Activated CD4-positive, alpha-beta memory T cell treated with anti-CD3 and anti-CD28 coated beads, Interleukin-2, amount 10 ng/mL, durations not matched to agents 7 days and 5 days (primary cell): ENCODE measurements around the gene TBL1X. TPM values are rescaled to one million over a fixed set of nuclear protein-coding genes. Genes with fewer than 3 reads are reported as not detected.
A peak's percentile ranks its signal among the peaks of the same experiment; 100 is the strongest.

Source experiments
- CTCF ChIA-PET: fragments of 350-600 bp; sonication (Branson Sonifier 250); formaldehyde crosslinking; loops from one replicate; lab custom pipeline; 2021; ENCODE audit warnings: antibody characterized with exemption, inconsistent platforms; lab: Charles Lee
- POLR2A ChIA-PET: fragments of 350-600 bp; sonication (Branson Sonifier 250); formaldehyde crosslinking; loops from one replicate; lab custom pipeline; 2021; ENCODE audit warnings: antibody characterized with exemption; lab: Charles Lee
- DNase-seq: peaks from one replicate; pipeline ENCODE4 v3.0.0-alpha.2; 2020
- H3K27ac Mint-ChIP-seq: one replicate; pipeline ENCODE4 v1.8.0; 2021; ENCODE audit warnings: mild to moderate bottlenecking, mixed read lengths
- H3K27me3 Mint-ChIP-seq: one replicate; pipeline ENCODE4 v1.8.0; 2021; ENCODE audit warnings: mixed read lengths
- H3K36me3 Mint-ChIP-seq: one replicate; pipeline ENCODE4 v1.8.0; 2021; ENCODE audit warnings: low read depth, mixed read lengths
- H3K4me1 Mint-ChIP-seq: one replicate; pipeline ENCODE4 v1.8.0; 2021; ENCODE audit warnings: mixed read lengths
- H3K4me3 Mint-ChIP-seq: one replicate; pipeline ENCODE4 v1.8.0; 2021; ENCODE audit warnings: mild to moderate bottlenecking, mixed read lengths
- H3K9me3 Mint-ChIP-seq: one replicate; pipeline ENCODE4 v1.8.0; 2021; ENCODE audit warnings: mixed read lengths
- total RNA-seq, 2 experiments: library from RNA; stranded (reverse); gene quantifications; one replicate each; pipeline ENCODE4 v1.2.3, GENCODE V29; 2021

The TBL1X gene
- total RNA-seq, 2 experiments from 2014 or later, result 39.5 to 44.0 TPM

GRCh38 chrX:9562851-9563250, 98.0 kb downstream of the TBL1X start:
- peaks cover 12% of the 10 kb centered on the region for H3K36me3 Mint-ChIP-seq
- no peak overlapping the region for H3K27ac Mint-ChIP-seq
- no peaks in the 10 kb centered on the region for H3K9me3 Mint-ChIP-seq
- CTCF ChIA-PET, result no interaction called here
- POLR2A ChIA-PET, result no interaction called here
- DNase-seq, result no peak
- H3K27me3 Mint-ChIP-seq, result no peaks in the 10 kb centered on the region
- H3K4me3 Mint-ChIP-seq, result no peak overlapping the region
- H3K4me1 Mint-ChIP-seq, result peaks cover 5% of the 10 kb centered on the region

GRCh38 chrX:9566150-9566621, 101.3 kb downstream of the TBL1X start:
- Mint-ChIP-seq H3K4me3 (no peak overlapping the region), H3K9me3 (no peaks in the 10 kb centered on the region), H3K4me1 (peaks cover 5% of the 10 kb centered on the region), H3K36me3 (peaks cover 9% of the 10 kb centered on the region), H3K27ac (peak overlapping the region; percentile 25), H3K27me3 (no peaks in the 10 kb centered on the region)
- POLR2A ChIA-PET, result no interaction called here
- CTCF ChIA-PET, result no interaction called here
- DNase-seq, result no peak

- Mint-ChIP-seq H3K36me3 (no peaks in the 10 kb centered on the region), H3K4me3 (no peak overlapping the region), H3K27me3 (no peaks in the 10 kb centered on the region), H3K9me3 (no peaks in the 10 kb centered on the region), H3K27ac (no peak overlapping the region), H3K4me1 (peaks cover 20% of the 10 kb centered on the region)
- POLR2A ChIA-PET, result no interaction called here
- DNase-seq, result no peak
- CTCF ChIA-PET, result no interaction called here
Measured at GRCh38 chrX:9569876-9570301, 105.0 kb downstream of the TBL1X start.

GRCh38 chrX:9573282-9574106, 108.6 kb downstream of the TBL1X start:
- H3K4me1 Mint-ChIP-seq, result peaks cover 15% of the 10 kb centered on the region
- no peak overlapping the region for H3K4me3 Mint-ChIP-seq
- ChIA-PET CTCF (no interaction called here), POLR2A (no interaction called here)
- DNase-seq, result no peak
- no peaks in the 10 kb centered on the region for H3K9me3 Mint-ChIP-seq
- H3K27ac Mint-ChIP-seq, result no peak overlapping the region
- H3K36me3 Mint-ChIP-seq, result peaks cover 2% of the 10 kb centered on the region
- no peaks in the 10 kb centered on the region for H3K27me3 Mint-ChIP-seq

- CTCF ChIA-PET, result no interaction called here
- peaks cover 15% of the 10 kb centered on the region for H3K4me1 Mint-ChIP-seq
Measured at GRCh38 chrX:9576059-9576458, 111.2 kb downstream of the TBL1X start.

GRCh38 chrX:9577555-9577954, 112.7 kb downstream of the TBL1X start:
- Mint-ChIP-seq H3K9me3 (no peaks in the 10 kb centered on the region), H3K4me1 (peaks cover 12% of the 10 kb centered on the region), H3K27ac (no peak overlapping the region), H3K36me3 (peaks cover 2% of the 10 kb centered on the region), H3K27me3 (no peaks in the 10 kb centered on the region), H3K4me3 (no peak overlapping the region)
- POLR2A ChIA-PET, result no interaction called here
- CTCF ChIA-PET, result no interaction called here
- no peak for DNase-seq

More at GRCh38 chrX:9576059-9576458, 111.2 kb downstream of the TBL1X start:
- POLR2A ChIA-PET, result no interaction called here
- H3K9me3 Mint-ChIP-seq, result no peaks in the 10 kb centered on the region
- no peaks in the 10 kb centered on the region for H3K27me3 Mint-ChIP-seq
- H3K27ac Mint-ChIP-seq, result no peak overlapping the region
- no peak for DNase-seq
- H3K36me3 Mint-ChIP-seq, result peaks cover 2% of the 10 kb centered on the region
- H3K4me3 Mint-ChIP-seq, result no peak overlapping the region

- ChIA-PET CTCF (no interaction called here), POLR2A (no interaction called here)
- Mint-ChIP-seq H3K9me3 (no peaks in the 10 kb centered on the region), H3K27ac (no peak overlapping the region), H3K27me3 (no peaks in the 10 kb centered on the region), H3K36me3 (peaks cover 2% of the 10 kb centered on the region), H3K4me1 (peaks cover 9% of the 10 kb centered on the region), H3K4me3 (no peak overlapping the region)
- DNase-seq, result no peak
Measured at GRCh38 chrX:9578083-9578779, 113.4 kb downstream of the TBL1X start.

- peaks cover 3% of the 10 kb centered on the region for H3K4me1 Mint-ChIP-seq
- ChIA-PET POLR2A (no interaction called here), CTCF (no interaction called here)
- no peaks in the 10 kb centered on the region for H3K27me3 Mint-ChIP-seq
- no peaks in the 10 kb centered on the region for H3K9me3 Mint-ChIP-seq
- DNase-seq, result no peak
- H3K4me3 Mint-ChIP-seq, result no peak overlapping the region
- H3K36me3 Mint-ChIP-seq, result no peaks in the 10 kb centered on the region
- H3K27ac Mint-ChIP-seq, result no peak overlapping the region
Measured at GRCh38 chrX:9581771-9582385, 117.0 kb downstream of the TBL1X start.

- POLR2A ChIA-PET, result no interaction called here
- no peak for DNase-seq
- no peak overlapping the region for H3K27ac Mint-ChIP-seq
- H3K9me3 Mint-ChIP-seq, result no peaks in the 10 kb centered on the region
- H3K4me3 Mint-ChIP-seq, result no peak overlapping the region
- no peaks in the 10 kb centered on the region for H3K27me3 Mint-ChIP-seq
- H3K4me1 Mint-ChIP-seq, result peaks cover 3% of the 10 kb centered on the region
- CTCF ChIA-PET, result no interaction called here
- H3K36me3 Mint-ChIP-seq, result no peaks in the 10 kb centered on the region
Measured at GRCh38 chrX:9582956-9583355, 118.1 kb downstream of the TBL1X start.

GRCh38 chrX:9586992-9587392, 122.1 kb downstream of the TBL1X start:
- no peaks in the 10 kb centered on the region for H3K27me3 Mint-ChIP-seq
- no peaks in the 10 kb centered on the region for H3K9me3 Mint-ChIP-seq
- H3K4me3 Mint-ChIP-seq, result no peak overlapping the region
- H3K4me1 Mint-ChIP-seq, result peaks cover 3% of the 10 kb centered on the region
- H3K27ac Mint-ChIP-seq, result no peak overlapping the region
- CTCF ChIA-PET, result no interaction called here
- POLR2A ChIA-PET, result no interaction called here
- peaks cover under 1% of the 10 kb centered on the region for H3K36me3 Mint-ChIP-seq
- no peak for DNase-seq

- peaks cover 2% of the 10 kb centered on the region for H3K36me3 Mint-ChIP-seq
- POLR2A ChIA-PET, result no interaction called here
Measured at GRCh38 chrX:9587642-9588041, 122.8 kb downstream of the TBL1X start.

GRCh38 chrX:9591496-9591895, 126.6 kb downstream of the TBL1X start:
- Mint-ChIP-seq H3K36me3 (peaks cover 2% of the 10 kb centered on the region), H3K4me1 (no peaks in the 10 kb centered on the region), H3K27me3 (no peaks in the 10 kb centered on the region), H3K27ac (no peak overlapping the region), H3K9me3 (no peaks in the 10 kb centered on the region), H3K4me3 (no peak overlapping the region)
- CTCF ChIA-PET, result no interaction called here
- DNase-seq, result no peak
- POLR2A ChIA-PET, result no interaction called here

More at GRCh38 chrX:9587642-9588041, 122.8 kb downstream of the TBL1X start:
- Mint-ChIP-seq H3K4me1 (peaks cover 3% of the 10 kb centered on the region), H3K27me3 (no peaks in the 10 kb centered on the region), H3K27ac (no peak overlapping the region), H3K4me3 (no peak overlapping the region), H3K9me3 (no peaks in the 10 kb centered on the region)
- no peak for DNase-seq
- CTCF ChIA-PET, result no interaction called here

- ChIA-PET CTCF (no interaction called here), POLR2A (no interaction called here)
- peaks cover 2% of the 10 kb centered on the region for H3K36me3 Mint-ChIP-seq
- H3K4me3 Mint-ChIP-seq, result no peak overlapping the region
- H3K27ac Mint-ChIP-seq, result no peak overlapping the region
- no peak for DNase-seq
- H3K4me1 Mint-ChIP-seq, result no peaks in the 10 kb centered on the region
- H3K9me3 Mint-ChIP-seq, result no peaks in the 10 kb centered on the region
- no peaks in the 10 kb centered on the region for H3K27me3 Mint-ChIP-seq
Measured at GRCh38 chrX:9593756-9594155, 128.9 kb downstream of the TBL1X start.
